SK-N-MC (cell line): ENCODE results near the gene USP48.

Source experiments
- DNase-seq: peaks from one replicate; pipeline ENCODE4 v3.0.0-alpha.2; 2011; ENCODE audit warnings: low read depth, low spot score
- H3K27ac ChIP-seq: fragments of 200-600 bp; sonication (generic); 2 replicates; pipeline ENCODE4 v1.5.1; 2016; ENCODE audit warnings: mixed run types
- H3K36me3 ChIP-seq: fragments of 200-600 bp; sonication (generic); 2 replicates; pipeline ENCODE4 v1.6.1; 2017; ENCODE audit warnings: antibody characterized with exemption, low read length, mixed read lengths; ENCODE audit not compliant: insufficient read depth
- H3K4me3 ChIP-seq: fragments of 200-600 bp; sonication (generic); 2 replicates; pipeline ENCODE4 v1.5.1; 2016
- H3K9ac ChIP-seq: fragments of 200-600 bp; sonication (generic); 2 replicates; pipeline ENCODE4 v1.8.0; 2017; ENCODE audit warnings: mixed run types, mixed read lengths; ENCODE audit not compliant: insufficient read length
- H3K9me3 ChIP-seq: fragments of 200-600 bp; sonication (generic); 2 replicates; pipeline ENCODE4 v1.6.1; 2017; ENCODE audit warnings: low read depth, mild to moderate bottlenecking, antibody characterized with exemption, low read length, moderate library complexity, mixed read lengths
- EZH2 ChIP-seq: fragments of 200-600 bp; sonication (generic); IDR thresholded peaks from one replicate; pipeline ENCODE4 v1.6.1; 2017; ENCODE audit warnings: antibody characterized with exemption
- FOXP2 ChIP-seq: optimal IDR thresholded peaks from 2 replicates; pipeline ENCODE3; 2011; ENCODE audit warnings: mild to moderate bottlenecking, moderate library complexity; ENCODE audit not compliant: insufficient read depth; ENCODE audit errors: extremely low read length, control extremely low read depth
- POLR2AphosphoS5 ChIP-seq: IDR thresholded peaks from 2 replicates; pipeline ENCODE4 v1.6.1; 2012; ENCODE audit warnings: mild to moderate bottlenecking, low read depth, low read length, borderline replicate concordance

USP48 gene

GRCh38 chr1:21762022-21762404 lies 20.9 kb downstream of the USP48 start:
- Histone ChIP-seq H3K36me3 (no peaks in the 10 kb centered on the region), H3K9ac (no peak overlapping the region), H3K27ac (no peak overlapping the region), H3K9me3 (no peaks in the 10 kb centered on the region), H3K4me3 (no peak overlapping the region)
- no peak for DNase-seq
- TF ChIP-seq EZH2 (no peak), FOXP2 (no peak), POLR2AphosphoS5 (no peak)

- Histone ChIP-seq H3K27ac (no peak overlapping the region), H3K9me3 (no peaks in the 10 kb centered on the region), H3K36me3 (peaks cover 6% of the 10 kb centered on the region; the same call in 1 of the 2 replicates), H3K4me3 (no peak overlapping the region), H3K9ac (no peak overlapping the region)
- no peak for DNase-seq
- TF ChIP-seq POLR2AphosphoS5: no peak
- no peak for TF ChIP-seq EZH2
- TF ChIP-seq FOXP2: no peak
Observed at GRCh38 chr1:21761052-21761451, 21.9 kb downstream of the USP48 start.

GRCh38 chr1:21759818-21760217 lies 23.1 kb downstream of the USP48 start:
- DNase-seq: no peak
- H3K4me3 ChIP-seq: no peak overlapping the region
- peaks cover 13% of the 10 kb centered on the region for H3K36me3 ChIP-seq
- H3K27ac ChIP-seq: no peak overlapping the region
- H3K9ac ChIP-seq: no peak overlapping the region
- no peaks in the 10 kb centered on the region for H3K9me3 ChIP-seq
- TF ChIP-seq POLR2AphosphoS5 (no peak), EZH2 (no peak), FOXP2 (no peak)

GRCh38 chr1:21759182-21759581 lies 23.8 kb downstream of the USP48 start:
- peaks cover 19% of the 10 kb centered on the region for H3K36me3 ChIP-seq
- H3K4me3 ChIP-seq: no peak overlapping the region
- no peaks in the 10 kb centered on the region for H3K9me3 ChIP-seq
- no peak overlapping the region for H3K27ac ChIP-seq
- no peak for DNase-seq
- TF ChIP-seq FOXP2 (no peak), EZH2 (no peak), POLR2AphosphoS5 (no peak)
- H3K9ac ChIP-seq: no peak overlapping the region

- Histone ChIP-seq H3K9ac (no peak overlapping the region), H3K9me3 (no peaks in the 10 kb centered on the region), H3K4me3 (no peak overlapping the region), H3K36me3 (peaks cover 23% of the 10 kb centered on the region), H3K27ac (no peak overlapping the region)
- TF ChIP-seq EZH2 (no peak), POLR2AphosphoS5 (no peak), FOXP2 (no peak)
- no peak for DNase-seq
Observed at GRCh38 chr1:21758614-21759013, 24.3 kb downstream of the USP48 start.

GRCh38 chr1:21756393-21757089 lies 26.4 kb downstream of the USP48 start:
- no peak overlapping the region for H3K27ac ChIP-seq
- H3K36me3 ChIP-seq: peaks cover 32% of the 10 kb centered on the region
- H3K4me3 ChIP-seq: no peak overlapping the region
- no peak overlapping the region for H3K9ac ChIP-seq
- no peaks in the 10 kb centered on the region for H3K9me3 ChIP-seq
- TF ChIP-seq POLR2AphosphoS5 (no peak), FOXP2 (no peak), EZH2 (no peak)
- no peak for DNase-seq

DNA sequence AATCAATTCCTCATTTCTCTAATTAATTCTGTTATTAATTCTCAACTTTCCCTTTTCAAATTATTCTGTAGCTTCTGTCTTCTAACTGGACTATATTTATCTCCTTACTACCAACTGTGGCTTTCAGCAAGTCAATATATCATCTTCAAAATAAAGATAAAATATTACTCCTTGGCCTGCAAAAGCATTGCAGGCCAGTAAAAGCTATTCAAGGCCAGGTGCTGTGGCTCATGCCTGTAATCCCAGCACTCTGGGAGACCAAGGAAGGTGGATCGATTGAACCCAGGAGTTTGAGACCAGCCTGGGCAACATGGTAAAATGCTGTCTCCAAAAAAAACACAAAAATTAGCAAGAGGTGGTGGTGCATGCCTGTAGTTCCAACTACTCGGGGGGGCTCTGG lies 27.9 kb downstream of the USP48 start:
- H3K9me3 ChIP-seq: no peaks in the 10 kb centered on the region
- no peak overlapping the region for H3K4me3 ChIP-seq
- H3K27ac ChIP-seq: no peak overlapping the region
- peaks cover 43% of the 10 kb centered on the region for H3K36me3 ChIP-seq
- DNase-seq: no peak
- H3K9ac ChIP-seq: no peak overlapping the region
- no peak for TF ChIP-seq POLR2AphosphoS5
- no peak for TF ChIP-seq FOXP2
- no peak for TF ChIP-seq EZH2

DNA sequence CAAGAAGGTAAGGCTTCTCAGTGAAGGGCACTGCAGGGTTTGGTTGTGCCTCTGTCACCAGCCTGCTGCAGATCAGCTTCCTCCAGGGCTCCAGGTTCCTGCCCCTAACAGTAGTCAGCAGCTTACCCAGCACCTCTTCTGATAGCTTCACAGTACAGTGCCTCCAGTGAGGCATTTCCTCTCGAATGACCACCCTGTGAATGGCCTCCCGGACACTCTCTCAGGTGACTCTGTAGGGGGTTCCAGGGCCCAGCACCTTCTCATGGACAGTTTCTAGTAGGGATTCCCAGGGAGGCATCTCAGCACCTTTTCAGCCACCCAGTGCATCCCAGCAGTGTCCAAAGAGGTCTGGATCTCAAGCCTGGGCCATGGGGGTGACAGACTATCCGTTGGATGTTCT lies 28.4 kb downstream of the USP48 start:
- no peak overlapping the region for H3K4me3 ChIP-seq
- no peak overlapping the region for H3K9ac ChIP-seq
- H3K27ac ChIP-seq: no peak overlapping the region
- TF ChIP-seq FOXP2 (no peak), EZH2 (no peak), POLR2AphosphoS5 (no peak)
- peaks cover 46% of the 10 kb centered on the region for H3K36me3 ChIP-seq
- no peak for DNase-seq
- H3K9me3 ChIP-seq: no peaks in the 10 kb centered on the region

- no peak for DNase-seq
- Histone ChIP-seq H3K9ac (no peak overlapping the region), H3K36me3 (peaks cover 61% of the 10 kb centered on the region), H3K4me3 (no peak overlapping the region), H3K27ac (no peak overlapping the region), H3K9me3 (no peaks in the 10 kb centered on the region)
- no peak for TF ChIP-seq POLR2AphosphoS5
- TF ChIP-seq EZH2: no peak
- TF ChIP-seq FOXP2: no peak
Observed at GRCh38 chr1:21752186-21752585, 30.8 kb downstream of the USP48 start.
